HTR-8/SVneo (cell line): Measurements from ENCODE around the gene DLG2.
A peak's percentile ranks its signal among the peaks of the same experiment; 100 is the strongest.
"Not testable (repeated sequence)": the region's sequence is repeated elsewhere in the genome, so short reads cannot be mapped to it uniquely, and the experiment has no call there.

Experiments
- DNase-seq: peaks from one replicate; pipeline ENCODE4 v3.0.0; 2011; ENCODE audit warnings: low spot score, mixed read lengths; ENCODE audit not compliant: insufficient read length
- FAIRE-seq: peaks from 2 replicates; lab custom pipeline; 2011; peaks lifted over from hg19 to GRCh38; lab: Jason Lieb, UNC

DLG2 gene

DNA sequence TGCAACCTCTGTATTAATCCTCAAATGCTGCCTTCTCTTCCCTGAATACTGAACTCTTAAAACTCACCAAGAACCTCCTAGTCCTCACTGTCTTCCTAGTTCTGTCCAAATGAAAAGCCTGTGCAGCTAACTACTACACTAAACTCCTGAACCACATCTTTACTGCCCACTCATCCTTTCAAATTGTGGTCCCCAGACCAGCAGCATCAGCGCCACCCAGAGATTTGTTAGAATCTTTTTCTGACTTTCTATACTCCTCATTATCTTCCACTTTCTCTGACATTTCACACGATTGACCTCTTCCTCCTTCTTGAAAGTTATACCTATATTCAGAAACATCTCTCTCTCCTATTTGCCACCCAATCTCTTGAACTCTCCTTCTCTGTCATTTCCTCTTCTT lies 461.3 kb downstream of the DLG2 start:
- FAIRE-seq (no peak), DNase-seq (no peak)

DNA sequence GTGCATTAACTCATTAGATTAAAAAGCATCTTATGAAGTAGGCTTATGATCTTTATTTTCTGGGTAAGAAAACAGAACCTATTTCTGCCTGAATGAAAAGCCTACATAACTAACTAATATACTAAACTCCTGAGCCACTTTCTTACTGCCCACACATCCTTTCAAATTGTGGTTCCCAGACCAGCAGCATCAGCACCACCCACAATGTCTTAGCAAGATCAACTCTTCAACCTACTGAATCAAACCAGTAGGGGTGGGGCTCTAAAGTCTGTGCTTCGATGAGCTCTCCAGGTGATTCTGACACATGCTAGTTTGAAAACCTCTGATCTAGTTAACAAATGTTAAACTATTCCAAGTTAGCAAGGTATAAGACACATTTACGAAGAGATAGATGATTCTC lies 462.4 kb downstream of the DLG2 start:
- no peak for DNase-seq
- no peak for FAIRE-seq

DNA sequence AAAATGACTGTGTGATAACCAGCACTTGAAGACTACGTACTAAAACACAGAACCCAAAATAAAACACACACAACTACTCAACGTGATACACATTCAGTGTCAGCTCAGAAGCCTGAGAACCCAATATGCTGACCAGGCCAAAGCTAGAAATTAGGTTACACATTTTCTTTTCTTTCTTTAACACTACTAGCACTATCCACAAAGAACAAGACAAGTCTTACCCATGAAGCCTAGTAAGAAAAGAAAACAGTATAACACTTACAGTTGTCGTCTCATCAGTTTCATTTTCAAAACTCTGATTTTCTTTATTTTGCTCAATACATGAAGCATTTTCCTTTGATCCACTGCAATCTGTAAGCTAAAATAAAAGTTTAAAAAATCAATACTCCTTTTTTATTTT lies 472.9 kb downstream of the DLG2 start:
- FAIRE-seq (no peak), DNase-seq (no peak)

- no peak for FAIRE-seq
- no peak for DNase-seq
Observed at GRCh38 chr11:85137597-85137996, 489.5 kb downstream of the DLG2 start.

DNA sequence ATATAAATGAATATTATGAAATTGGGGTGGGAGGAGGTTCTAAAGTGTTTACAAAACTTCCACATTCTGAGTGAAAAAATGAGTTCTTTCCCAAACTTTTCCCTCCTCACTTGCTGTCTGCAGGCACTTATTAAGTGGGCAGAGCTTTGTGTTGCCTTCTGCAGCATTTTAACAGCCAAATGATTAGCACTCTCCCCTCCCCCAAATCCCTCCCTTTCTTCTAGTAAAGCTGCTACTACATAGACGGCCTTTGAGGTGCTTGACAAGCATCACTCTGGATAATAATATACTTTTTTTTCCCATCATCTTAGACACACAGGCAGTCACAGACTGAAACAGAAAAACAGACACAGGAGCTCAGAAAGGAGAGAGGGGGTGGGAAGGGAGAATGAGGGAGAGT lies 493.5 kb downstream of the DLG2 start:
- FAIRE-seq = no peak

DNA sequence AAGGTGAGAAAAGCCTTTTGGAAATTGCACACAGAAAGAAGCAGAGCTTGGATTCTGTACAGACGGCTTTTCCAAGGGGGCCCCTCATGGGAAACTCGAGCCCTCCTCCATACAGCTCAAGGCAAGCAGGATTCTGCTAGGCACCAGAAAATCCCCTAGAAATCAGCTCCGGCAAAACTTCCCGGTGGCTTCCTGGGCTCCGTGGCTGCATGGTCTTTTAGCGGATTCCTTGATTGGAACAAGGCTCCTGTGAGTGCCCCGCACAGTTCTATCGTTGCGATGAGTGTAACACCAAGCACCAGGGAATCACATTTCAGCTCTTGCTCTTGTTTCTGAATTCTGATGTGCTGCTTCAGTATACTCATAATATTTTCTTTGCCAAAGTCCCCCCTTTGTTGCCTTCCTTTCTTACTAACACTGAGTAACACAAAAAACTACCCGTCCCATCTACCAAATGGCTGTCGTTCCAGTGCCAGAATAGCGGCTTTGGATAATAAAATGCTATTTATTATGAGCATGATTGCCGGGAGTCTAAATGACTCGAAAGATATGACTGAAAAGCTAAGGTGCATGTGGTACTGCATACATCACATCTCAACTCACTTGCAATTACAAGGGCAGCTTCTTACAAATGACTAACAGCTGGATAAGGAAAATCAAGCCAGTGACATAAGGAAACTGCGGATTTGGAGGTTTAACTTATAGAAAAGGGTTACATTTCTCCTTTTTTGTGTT lies 494.1 kb downstream of the DLG2 start:
- no peak for FAIRE-seq
- DNase-seq = no peak

More for the DNA sequence above, 493.5 kb downstream of the DLG2 start:
- no peak for DNase-seq

GRCh38 chr11:85127349-85127748 lies 499.8 kb downstream of the DLG2 start:
- FAIRE-seq (no peak), DNase-seq (no peak)

GRCh38 chr11:85123752-85124231 lies 503.4 kb downstream of the DLG2 start:
- FAIRE-seq = no peak
- DNase-seq = no peak

DNA sequence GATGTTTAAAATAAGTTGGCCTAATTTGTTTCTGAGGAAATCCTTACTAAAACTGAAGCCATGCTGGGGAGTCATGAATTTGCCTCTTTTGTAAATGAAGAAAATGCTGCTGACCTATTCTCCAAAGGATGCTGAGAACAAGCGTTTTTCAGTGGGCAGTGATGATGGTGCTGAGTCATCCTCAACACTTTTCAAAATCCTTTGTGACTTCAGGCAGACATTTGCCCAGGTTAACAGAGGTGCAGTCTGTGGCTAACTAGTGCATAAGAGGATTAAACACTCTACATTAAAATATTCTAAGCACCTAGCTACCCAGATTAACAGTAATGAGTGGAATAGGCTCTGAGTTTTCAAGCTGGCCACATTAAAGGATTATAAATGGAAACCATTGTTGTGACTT lies 509.0 kb downstream of the DLG2 start:
- no peak for FAIRE-seq
- DNase-seq = no peak

DNA sequence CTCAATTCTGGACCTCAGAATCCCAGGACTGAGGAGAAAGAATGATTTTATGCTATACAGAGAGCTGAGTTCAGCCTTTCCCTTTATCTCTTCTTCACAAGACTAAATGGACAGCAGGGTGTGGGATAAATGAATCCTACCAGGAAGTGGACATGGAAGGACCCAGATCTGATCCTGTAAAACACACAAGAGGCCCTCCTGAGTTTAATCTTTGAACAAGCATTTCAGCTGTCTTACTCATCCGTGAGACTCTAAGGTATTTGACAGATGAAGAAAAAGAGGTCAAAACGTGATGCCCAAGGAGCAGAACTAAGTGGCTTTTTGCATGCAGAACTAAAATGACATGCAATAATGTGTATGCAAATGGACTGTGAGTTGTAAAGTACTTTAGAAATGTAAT lies 511.3 kb downstream of the DLG2 start:
- FAIRE-seq = no peak
- DNase-seq = no peak

DNA sequence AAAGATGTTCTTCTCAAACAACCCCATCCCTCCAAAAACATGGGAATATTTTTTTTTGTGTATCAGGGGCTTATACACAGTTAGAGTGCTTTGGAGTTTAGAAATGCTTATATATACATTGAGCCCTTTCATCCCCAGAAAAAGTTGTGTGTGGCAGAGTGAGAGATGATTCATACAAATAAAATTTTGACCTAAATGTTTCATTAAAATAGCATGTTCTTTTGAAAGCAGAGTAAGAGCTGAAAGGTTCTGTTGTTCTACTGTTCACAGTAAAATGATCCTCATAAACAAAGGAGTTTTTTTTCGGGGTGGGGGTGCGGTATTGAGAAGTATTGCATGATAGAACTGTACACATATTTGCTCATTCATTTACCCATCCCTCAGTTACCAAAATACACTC lies 512.4 kb downstream of the DLG2 start:
- no peak for FAIRE-seq
- no peak for DNase-seq

DNA sequence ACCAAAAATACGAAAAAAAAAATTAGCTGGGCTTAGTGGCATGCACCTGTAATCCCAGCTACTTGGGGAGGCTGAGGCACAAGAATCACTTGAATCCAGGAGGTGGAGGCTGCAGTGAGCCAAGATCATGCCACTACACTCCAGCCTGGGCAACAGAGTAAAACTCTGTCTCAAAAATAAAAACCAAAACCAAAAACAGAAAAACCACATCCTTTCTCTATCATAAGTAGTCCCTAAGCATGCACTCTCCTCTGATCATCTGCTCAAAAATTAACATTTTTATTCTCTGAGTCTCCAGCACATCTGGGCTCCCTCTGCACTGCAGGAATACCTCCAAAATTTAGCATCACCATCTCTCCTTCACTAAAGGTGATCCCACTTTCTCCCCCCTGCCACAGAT lies 516.9 kb downstream of the DLG2 start:
- FAIRE-seq, DNase-seq: not testable (repeated sequence)

- no peak for DNase-seq
- no peak for FAIRE-seq
Observed at GRCh38 chr11:85109141-85109540, 518.0 kb downstream of the DLG2 start.

GRCh38 chr11:85105868-85106267 lies 521.3 kb downstream of the DLG2 start:
- DNase-seq (no peak), FAIRE-seq (no peak)

DNA sequence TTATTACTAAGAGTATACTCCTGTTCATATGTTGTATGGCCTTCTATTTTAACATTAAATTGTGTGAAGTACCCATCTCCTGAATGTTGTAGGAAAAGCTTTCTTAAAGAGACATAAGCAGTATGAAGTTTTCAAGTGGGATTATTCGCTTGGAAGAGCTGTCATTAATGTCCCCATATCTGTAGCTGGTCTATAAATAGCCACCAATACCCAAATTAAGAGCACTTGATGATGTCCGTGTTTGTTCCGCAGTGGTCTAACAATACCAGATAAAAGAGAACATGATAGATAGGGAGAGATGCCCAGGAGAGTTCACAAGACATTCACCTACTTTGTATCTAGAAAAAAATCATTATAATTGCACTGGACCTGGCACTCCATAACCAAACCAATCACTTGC lies 527.6 kb downstream of the DLG2 start:
- DNase-seq (no peak), FAIRE-seq (no peak)

DNA sequence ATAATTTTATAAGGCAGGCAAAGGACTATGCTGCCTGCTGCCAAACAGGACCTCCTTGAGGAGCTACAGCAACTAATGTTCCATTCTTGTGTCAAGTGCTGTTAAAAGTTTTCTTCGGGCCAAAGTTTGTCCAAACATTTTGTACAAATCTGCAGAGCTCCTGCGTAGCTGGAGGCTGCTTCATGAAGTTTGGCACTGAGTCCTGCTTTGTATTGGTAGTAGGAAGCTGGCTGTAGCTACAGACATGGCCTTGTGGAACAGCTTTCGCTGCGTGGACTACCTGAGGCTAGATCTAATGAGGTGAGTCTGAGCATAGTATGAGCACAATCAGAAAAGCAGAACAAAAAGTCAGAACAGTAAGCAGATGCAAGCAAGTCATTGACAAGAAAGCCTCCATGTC lies 528.1 kb downstream of the DLG2 start:
- FAIRE-seq (no peak), DNase-seq (no peak)

DNA sequence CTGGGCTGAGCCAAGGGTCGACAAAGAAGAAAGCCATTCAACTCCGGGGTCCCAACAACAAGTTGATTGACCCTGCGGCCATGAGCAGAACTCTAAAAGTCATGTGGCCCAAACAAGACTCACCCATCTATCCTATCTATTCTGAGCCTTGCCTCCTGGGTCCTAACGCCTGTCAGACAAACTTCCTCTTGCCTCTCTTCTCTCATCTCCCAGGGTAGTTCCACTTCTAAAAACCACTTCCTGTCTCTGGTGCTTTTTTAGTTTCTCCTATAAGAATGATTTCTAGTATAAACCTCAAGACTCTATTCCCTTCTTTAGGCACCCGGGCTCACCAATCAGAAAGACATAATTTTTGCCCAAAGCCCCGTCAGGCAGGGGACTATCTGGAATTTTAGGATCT lies 530.2 kb downstream of the DLG2 start:
- DNase-seq (no peak), FAIRE-seq (no peak)

DNA sequence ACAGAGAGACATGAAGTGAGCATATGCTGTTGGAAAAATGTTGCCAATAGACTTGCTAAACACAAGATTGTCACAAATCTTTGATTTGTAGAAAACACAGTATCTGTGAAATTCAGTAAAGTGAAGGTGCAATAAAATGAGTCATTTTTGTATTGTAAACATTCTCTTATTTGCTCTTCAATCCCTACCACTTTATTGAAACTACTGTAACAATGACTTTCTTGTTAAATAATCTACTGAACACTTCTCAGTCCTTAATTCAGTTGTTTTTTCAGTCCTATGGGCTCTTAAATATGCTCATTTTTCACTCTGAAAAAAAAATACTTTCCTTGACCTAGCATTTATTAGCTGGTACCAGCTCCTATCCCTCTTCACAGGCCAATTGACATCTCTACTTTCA lies 531.9 kb downstream of the DLG2 start:
- FAIRE-seq (no peak), DNase-seq (no peak)

DNA sequence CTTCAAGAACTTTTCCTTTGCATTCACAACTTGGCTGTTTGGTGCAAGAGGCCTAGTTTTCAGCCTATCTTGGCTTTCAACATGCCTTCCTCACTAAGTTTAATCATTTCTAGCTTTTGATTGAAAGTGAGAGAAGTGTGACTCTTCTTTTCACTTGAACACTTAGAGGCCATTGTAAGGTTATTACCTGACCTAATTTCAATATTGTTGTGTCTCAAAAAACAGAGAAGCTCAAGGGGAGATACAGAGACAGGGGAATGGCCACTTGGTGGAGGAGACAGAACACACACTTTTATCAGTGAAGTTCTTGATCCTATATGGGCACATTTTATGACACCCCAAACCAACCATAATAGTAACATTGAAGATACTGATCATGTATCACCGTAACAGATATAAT lies 532.3 kb downstream of the DLG2 start:
- FAIRE-seq = peak; percentile 26

GRCh38 chr11:85089654-85090053 lies 537.5 kb downstream of the DLG2 start:
- DNase-seq (no peak), FAIRE-seq (no peak)

More for the DNA sequence above, 532.3 kb downstream of the DLG2 start:
- no peak for DNase-seq

DNA sequence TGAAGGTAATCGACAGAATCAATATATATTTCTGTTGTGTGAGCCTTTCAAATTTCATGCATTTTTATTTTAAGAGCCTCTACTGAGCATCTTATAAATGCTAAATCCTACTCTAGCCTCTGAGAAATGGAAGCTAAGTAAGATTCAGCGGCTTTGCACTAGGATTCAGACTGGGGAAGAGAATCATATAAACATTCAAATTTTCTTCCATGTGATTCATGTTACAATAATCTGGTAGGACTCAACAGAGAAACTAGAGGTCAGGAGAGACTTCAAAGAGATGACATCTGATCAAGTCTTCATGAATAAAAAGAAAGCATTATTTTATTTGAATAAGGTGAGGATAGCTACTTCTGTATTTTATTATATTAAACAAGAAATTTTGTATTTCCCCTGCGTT lies 538.9 kb downstream of the DLG2 start:
- FAIRE-seq (no peak), DNase-seq (no peak)

DNA sequence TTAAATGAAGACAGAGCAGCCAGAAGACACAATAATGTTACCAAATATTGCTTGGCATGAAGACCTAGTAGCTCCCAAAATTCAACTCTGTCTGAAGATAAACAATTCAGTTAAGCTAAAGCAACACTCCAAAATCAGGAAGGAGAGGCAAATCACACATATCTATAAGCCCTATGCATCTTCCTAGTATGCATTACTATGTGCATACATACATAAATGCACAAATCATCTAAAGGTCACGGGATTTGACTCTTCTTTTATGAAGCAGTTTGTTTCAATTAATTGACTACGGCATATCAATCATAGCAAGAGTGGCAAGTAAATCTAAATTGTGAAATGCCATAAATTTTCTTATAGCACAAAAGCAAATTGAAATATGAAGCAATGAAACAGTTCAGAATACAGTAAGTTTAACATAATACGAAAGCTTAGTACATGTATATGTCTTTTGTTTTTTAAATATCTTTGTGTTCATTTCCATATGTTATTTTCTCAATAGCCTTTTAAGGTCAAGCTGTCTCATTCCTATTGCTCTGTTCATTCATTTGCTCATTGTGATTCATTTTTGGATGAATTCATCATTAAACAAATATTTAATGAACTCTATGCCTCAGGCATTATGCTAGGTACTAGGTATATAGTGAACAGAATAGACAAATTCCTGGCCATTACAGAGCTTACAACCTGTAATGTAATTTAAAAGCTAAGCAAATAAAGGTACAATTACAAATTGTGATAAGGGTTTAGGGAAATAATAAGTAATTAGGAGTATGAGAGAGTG lies 540.5 kb downstream of the DLG2 start:
- FAIRE-seq (no peak), DNase-seq (no peak)
